ENCODE data around the gene TESMIN.

TESMIN gene

GRCh38 chr11:68682531-68682961 is 68.8 kb downstream of the TESMIN start:
- DNase-seq: no peak

- DNase-seq: no peak
These were observed 70.6 kb downstream of the TESMIN start for GRCh38 chr11:68680541-68681231.

GRCh38 chr11:68678031-68678441 is 73.3 kb downstream of the TESMIN start:
- DNase-seq: no peak

GRCh38 chr11:68677432-68677831 is 73.9 kb downstream of the TESMIN start:
- DNase-seq: peak; percentile 50 to 84

- DNase-seq: no peak
These were observed 76.9 kb downstream of the TESMIN start for GRCh38 chr11:68674461-68674860.

GRCh38 chr11:68673991-68674390 is 77.3 kb downstream of the TESMIN start:
- peak; percentile 52 to 70 for DNase-seq

GRCh38 chr11:68673306-68673945 is 77.9 kb downstream of the TESMIN start:
- no peak for DNase-seq

GRCh38 chr11:68670208-68670992 is 80.9 kb downstream of the TESMIN start:
- DNase-seq: no peak

- DNase-seq: no peak
These were observed 81.8 kb downstream of the TESMIN start for GRCh38 chr11:68669301-68670090.

GRCh38 chr11:68667511-68668500 is 83.5 kb downstream of the TESMIN start:
- DNase-seq: no peak

GRCh38 chr11:68666849-68667248 is 84.5 kb downstream of the TESMIN start:
- DNase-seq: no peak

- DNase-seq: no peak
These were observed 85.9 kb downstream of the TESMIN start for GRCh38 chr11:68665436-68665835.

GRCh38 chr11:68664906-68665305 is 86.4 kb downstream of the TESMIN start:
- DNase-seq: no peak

- DNase-seq: no peak
These were observed 87.2 kb downstream of the TESMIN start for GRCh38 chr11:68664141-68664540.

GRCh38 chr11:68663482-68664010 is 87.8 kb downstream of the TESMIN start:
- no peak for DNase-seq

GRCh38 chr11:68661697-68662603 is 89.4 kb downstream of the TESMIN start:
- no peak for DNase-seq

GRCh38 chr11:68661014-68661413 is 90.3 kb downstream of the TESMIN start:
- no peak for DNase-seq

GRCh38 chr11:68660066-68660810 is 91.1 kb downstream of the TESMIN start:
- DNase-seq: no peak

- DNase-seq: no peak
These were observed 92.0 kb downstream of the TESMIN start for GRCh38 chr11:68659158-68659921.
